ENCODE measurements around the gene RAB7B. TPM values are rescaled to one million over a fixed set of nuclear protein-coding genes. Genes with fewer than 3 reads are reported as not detected.

The RAB7B gene
- total RNA-seq, 2 experiments from 2014 or later: not detected

DNA sequence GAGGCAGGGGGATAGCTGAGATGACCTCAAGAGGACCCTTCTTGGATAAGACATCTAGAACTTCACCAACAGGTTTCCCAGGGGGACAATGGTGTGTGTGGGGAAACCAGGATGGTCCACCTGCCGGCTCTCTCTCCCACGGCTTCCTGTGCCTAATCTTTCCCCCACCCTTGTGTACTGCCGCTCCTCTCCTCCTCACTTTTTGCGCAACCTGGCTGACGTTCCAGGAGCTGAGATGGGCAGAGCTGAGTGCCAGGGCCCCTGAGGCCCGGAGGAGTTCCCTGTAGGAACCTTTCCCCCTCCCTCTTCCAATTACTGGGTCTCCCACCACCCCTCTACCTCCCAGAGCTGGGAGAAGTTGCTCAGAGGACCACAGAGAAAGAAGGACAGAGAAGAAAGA, 66.9 kb downstream of the RAB7B start:
- no peaks in the 10 kb centered on the region for H3K36me3 ChIP-seq (ENCODE audit: insufficient read depth, low read length)
- no peak overlapping the region for H3K27ac ChIP-seq (ENCODE audit: low read depth, low read length, poor library complexity, severe bottlenecking)
- H3K79me2 ChIP-seq (ENCODE audit: insufficient read depth, low read depth, low read length): no peaks in the 10 kb centered on the region
- H4K20me1 ChIP-seq (ENCODE audit: insufficient read depth, low read length): no peaks in the 10 kb centered on the region
- no peaks in the 10 kb centered on the region for H3K9me2 ChIP-seq (ENCODE audit: insufficient read depth, low read length)
- CTCF ChIA-PET (ENCODE audit: unreplicated experiment): no interaction called here
- DNase-seq (ENCODE audit: low spot score): no peak
- no peak overlapping the region for H3K4me2 ChIP-seq (ENCODE audit: low read length)
- no peak overlapping the region for H2AFZ ChIP-seq (ENCODE audit: low read length)
- no peak overlapping the region for H3K4me3 ChIP-seq (ENCODE audit: low read depth, low read length, poor library complexity, severe bottlenecking)
- no peaks in the 10 kb centered on the region for H3K9me3 ChIP-seq (ENCODE audit: low read length)
- BruUV-seq (replicated peaks): no TSS peak
- intact Hi-C loops (cut with micrococcal nuclease; ENCODE audit: unreplicated experiment): no loop called here
- TF ChIP-seq CTCF (conservative IDR thresholded peaks at IDR 0.05; ENCODE audit: low read length) (no peak), EZH2phosphoT487 (IDR thresholded peaks at IDR 0.05; ENCODE audit: borderline replicate concordance, low read depth, low read length) (no peak)
- H3K4me1 ChIP-seq (ENCODE audit: insufficient read depth, low read length, poor library complexity, severe bottlenecking): no peaks in the 10 kb centered on the region
- POLR2A ChIA-PET: no interaction called here

DNA sequence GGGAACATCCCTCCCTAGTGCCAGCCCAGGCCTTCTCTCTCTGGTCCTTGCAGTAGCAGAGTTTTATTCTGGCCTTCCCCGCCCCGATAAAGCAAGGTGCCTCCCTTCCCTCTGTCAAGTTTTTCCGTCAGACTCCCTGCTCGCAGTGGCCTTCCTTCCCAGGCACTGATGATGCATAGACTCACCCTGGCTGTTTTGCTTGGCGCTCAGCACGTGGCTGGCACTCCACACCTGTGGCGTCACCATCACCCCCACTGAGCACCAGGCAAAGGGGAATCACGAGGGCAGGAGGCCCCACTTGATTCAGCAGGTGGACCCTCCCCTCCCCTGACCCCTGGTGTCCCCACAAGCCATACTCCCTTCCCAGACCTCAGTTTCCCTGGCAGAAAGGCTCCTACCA, 67.3 kb downstream of the RAB7B start:
- ChIA-PET CTCF (ENCODE audit: unreplicated experiment) (no interaction called here), POLR2A (no interaction called here)
- BruUV-seq (replicated peaks): no TSS peak
- Histone ChIP-seq H3K4me3 (ENCODE audit: low read depth, low read length, poor library complexity, severe bottlenecking) (no peak overlapping the region), H3K4me2 (ENCODE audit: low read length) (no peak overlapping the region), H3K36me3 (ENCODE audit: insufficient read depth, low read length) (no peaks in the 10 kb centered on the region), H3K27ac (ENCODE audit: low read depth, low read length, poor library complexity, severe bottlenecking) (no peak overlapping the region), H3K9me3 (ENCODE audit: low read length) (no peaks in the 10 kb centered on the region), H4K20me1 (ENCODE audit: insufficient read depth, low read length) (no peaks in the 10 kb centered on the region), H3K4me1 (ENCODE audit: insufficient read depth, low read length, poor library complexity, severe bottlenecking) (no peaks in the 10 kb centered on the region), H3K9me2 (ENCODE audit: insufficient read depth, low read length) (no peaks in the 10 kb centered on the region), H3K79me2 (ENCODE audit: insufficient read depth, low read depth, low read length) (no peaks in the 10 kb centered on the region), H2AFZ (ENCODE audit: low read length) (no peak overlapping the region)
- DNase-seq (ENCODE audit: low spot score): no peak
- intact Hi-C loops (cut with micrococcal nuclease; ENCODE audit: unreplicated experiment): no loop called here
- no peak for TF ChIP-seq CTCF (conservative IDR thresholded peaks at IDR 0.05; ENCODE audit: low read length)
- TF ChIP-seq EZH2phosphoT487 (IDR thresholded peaks at IDR 0.05; ENCODE audit: borderline replicate concordance, low read depth, low read length): no peak

GRCh38 chr1:205934788-205935187, 68.4 kb downstream of the RAB7B start:
- BruUV-seq (replicated peaks): no TSS peak

More at GRCh38 chr1:205934788-205935187, 68.4 kb downstream of the RAB7B start:
- DNase-seq (ENCODE audit: low spot score): no peak
- Histone ChIP-seq H3K36me3 (ENCODE audit: insufficient read depth, low read length) (no peaks in the 10 kb centered on the region), H3K4me3 (ENCODE audit: low read depth, low read length, poor library complexity, severe bottlenecking) (no peak overlapping the region), H3K9me2 (ENCODE audit: insufficient read depth, low read length) (no peaks in the 10 kb centered on the region), H3K27ac (ENCODE audit: low read depth, low read length, poor library complexity, severe bottlenecking) (no peak overlapping the region), H3K4me1 (ENCODE audit: insufficient read depth, low read length, poor library complexity, severe bottlenecking) (no peaks in the 10 kb centered on the region), H2AFZ (ENCODE audit: low read length) (no peak overlapping the region), H4K20me1 (ENCODE audit: insufficient read depth, low read length) (no peaks in the 10 kb centered on the region), H3K79me2 (ENCODE audit: insufficient read depth, low read depth, low read length) (no peaks in the 10 kb centered on the region), H3K4me2 (ENCODE audit: low read length) (no peak overlapping the region), H3K9me3 (ENCODE audit: low read length) (no peaks in the 10 kb centered on the region)
- ChIA-PET POLR2A (no interaction called here), CTCF (ENCODE audit: unreplicated experiment) (no interaction called here)
- intact Hi-C loops (cut with micrococcal nuclease; ENCODE audit: unreplicated experiment): no loop called here
- TF ChIP-seq EZH2phosphoT487 (IDR thresholded peaks at IDR 0.05; ENCODE audit: borderline replicate concordance, low read depth, low read length) (no peak), CTCF (conservative IDR thresholded peaks at IDR 0.05; ENCODE audit: low read length) (no peak)
